ENCODE data around the gene TESK2.

DNA sequence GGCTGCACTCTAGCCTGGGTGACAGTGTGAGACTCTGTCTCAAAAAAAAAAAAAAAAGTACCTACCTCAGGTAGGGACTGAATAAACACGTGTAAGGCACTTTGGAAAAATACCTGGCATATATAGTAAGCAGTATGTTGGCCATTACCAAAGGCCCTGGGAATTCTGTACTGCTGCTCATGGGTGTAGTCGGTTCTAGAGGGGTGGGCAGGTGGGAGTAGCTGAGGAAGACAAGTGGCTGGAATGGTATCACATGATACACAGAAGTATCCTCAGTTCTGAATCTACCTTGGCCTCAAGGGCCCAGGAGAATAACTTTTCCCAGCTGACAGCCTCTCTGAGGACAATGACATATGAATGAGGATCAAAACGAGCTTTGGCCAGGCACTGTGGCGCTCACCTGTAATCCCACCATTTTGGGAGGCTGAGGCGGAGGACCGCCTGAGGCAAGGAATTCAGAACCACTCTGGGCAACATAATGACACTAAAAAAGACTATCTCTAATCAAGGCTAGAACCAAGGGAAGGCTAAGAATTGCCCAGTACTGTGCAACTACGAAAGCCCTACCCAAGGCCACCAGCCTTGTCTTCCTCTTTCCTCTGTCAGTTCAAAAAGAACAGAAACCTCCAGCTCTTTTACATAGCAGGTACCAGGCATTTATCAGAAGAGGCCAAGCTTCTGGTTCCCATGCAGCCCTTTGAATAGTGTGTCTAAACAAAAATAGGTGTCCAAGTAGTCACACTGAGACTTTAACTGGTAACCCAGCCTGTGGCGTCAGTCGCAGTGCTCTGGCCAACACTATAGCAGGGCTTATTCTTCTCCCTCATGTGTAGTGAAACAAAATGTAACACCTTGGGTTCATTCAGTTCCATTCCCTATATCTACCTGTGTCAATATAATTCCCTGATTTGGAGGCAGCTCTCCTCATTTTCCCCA lies 19.3 kb upstream of the TESK2 start:
- TF ChIP-seq CTCF (IDR thresholded peaks at IDR 0.05 in 2 of 3, conservative IDR thresholded peaks at IDR 0.05 in 1 of 3; ENCODE audit: borderline replicate concordance in 1 of 3, insufficient read depth in 1 of 3, low read depth in 2 of 3, low read length in 2 of 3) (no peak), RAD21 (IDR thresholded peaks at IDR 0.05; ENCODE audit: low read depth) (no peak), EZH2phosphoT487 (IDR thresholded peaks at IDR 0.05; ENCODE audit: borderline replicate concordance) (no peak), YY1 (IDR thresholded peaks at IDR 0.05; ENCODE audit: extremely low read depth, insufficient replicate concordance, low read depth, low read length) (no peak), POLR2A (IDR thresholded peaks at IDR 0.05; ENCODE audit: borderline replicate concordance, extremely low read depth, insufficient read depth, insufficient read length) (no peak), POLR2AphosphoS5 (IDR thresholded peaks at IDR 0.05; ENCODE audit: low read depth, low read length) (peak; percentile 25), EZH2 (IDR thresholded peaks at IDR 0.05) (no peak), SIN3A (IDR thresholded peaks at IDR 0.05; ENCODE audit: low read depth) (no peak), TCF7L2 (IDR thresholded peaks at IDR 0.05; ENCODE audit: borderline replicate concordance, extremely low read depth, insufficient read depth, insufficient read length) (no peak)
- TF ChIP-seq, protein P1, sequence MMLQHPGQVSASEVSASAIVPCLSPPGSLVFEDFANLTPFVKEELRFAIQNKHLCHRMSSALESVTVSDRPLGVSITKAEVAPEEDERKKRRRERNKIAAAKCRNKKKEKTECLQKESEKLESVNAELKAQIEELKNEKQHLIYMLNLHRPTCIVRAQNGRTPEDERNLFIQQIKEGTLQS (IDR thresholded peaks at IDR 0.05), result no peak
